HG03565 (cell line): ENCODE measurements around the gene ZNF644.
A peak's percentile ranks its signal among the peaks of the same experiment; 100 is the strongest.
"Not testable (repeated sequence)": the region's sequence is repeated elsewhere in the genome, so short reads cannot be mapped to it uniquely, and the experiment has no call there.

Experiments used
- ATAC-seq: cut with Tn5 transposase; IDR thresholded peaks from one replicate; pipeline ENCODE4 v1.9.1; 2021; ENCODE audit warnings: mild to moderate bottlenecking, moderate library complexity; ENCODE audit not compliant: unreplicated experiment

The ZNF644 gene

GRCh38 chr1:91021686-91022517, at the start of gene ZNF644:
Gene ZNF644, minus strand, starts transcription at chr1:91022035. Its CDS starts 39,682 bp downstream, at chr1:90982353.
- ATAC-seq = peak; percentile 67

GRCh38 chr1:91070298-91070697, 48.5 kb upstream of the ZNF644 start:
- ATAC-seq = no peak

- no peak for ATAC-seq
Measured at GRCh38 chr1:91066538-91066937, 44.7 kb upstream of the ZNF644 start.

GRCh38 chr1:91065337-91065736, 43.5 kb upstream of the ZNF644 start:
- no peak for ATAC-seq

- ATAC-seq = not testable (repeated sequence)
Measured at GRCh38 chr1:91063403-91063802, 41.6 kb upstream of the ZNF644 start.

- no peak for ATAC-seq
Measured at GRCh38 chr1:91059157-91059556, 37.3 kb upstream of the ZNF644 start.

- ATAC-seq = peak; percentile 63
Measured at GRCh38 chr1:91057784-91058183, 35.9 kb upstream of the ZNF644 start.

- ATAC-seq = peak; percentile 73
Measured at GRCh38 chr1:91054780-91055481, 33.1 kb upstream of the ZNF644 start.

- ATAC-seq = no peak
Measured at GRCh38 chr1:91053630-91054029, 31.8 kb upstream of the ZNF644 start.

GRCh38 chr1:91049551-91049950, 27.7 kb upstream of the ZNF644 start:
- not testable (repeated sequence) for ATAC-seq

- no peak for ATAC-seq
Measured at GRCh38 chr1:91046766-91047165, 24.9 kb upstream of the ZNF644 start.

GRCh38 chr1:91045284-91045683, 23.4 kb upstream of the ZNF644 start:
- no peak for ATAC-seq

- ATAC-seq = not testable (repeated sequence)
Measured at GRCh38 chr1:91044776-91045175, 22.9 kb upstream of the ZNF644 start.

- not testable (repeated sequence) for ATAC-seq
Measured at GRCh38 chr1:91042372-91042771, 20.5 kb upstream of the ZNF644 start.

GRCh38 chr1:91038582-91038981, 16.7 kb upstream of the ZNF644 start:
- ATAC-seq = no peak

GRCh38 chr1:91036894-91037829, 15.3 kb upstream of the ZNF644 start:
- no peak for ATAC-seq

- no peak for ATAC-seq
Measured at GRCh38 chr1:91032349-91032748, 10.5 kb upstream of the ZNF644 start.

GRCh38 chr1:91031081-91031480, 9.2 kb upstream of the ZNF644 start:
- ATAC-seq = no peak

GRCh38 chr1:91026777-91027176, 4.9 kb upstream of the ZNF644 start:
- ATAC-seq = no peak

GRCh38 chr1:91026320-91026719, 4.5 kb upstream of the ZNF644 start:
- peak; percentile 20 for ATAC-seq
